HUES48 (cell line): ENCODE data around the gene CISH.

ENCODE experiments used
- H3K27ac ChIP-seq: one replicate; pipeline ENCODE4 v1.7.0; 2013; ENCODE audit warnings: low read depth, low read length, inconsistent platforms
- H3K27me3 ChIP-seq: 2 replicates; pipeline ENCODE4 v1.6.1; 2013; ENCODE audit warnings: mild to moderate bottlenecking, low read length; ENCODE audit not compliant: control insufficient read depth, insufficient read depth
- H3K36me3 ChIP-seq: 2 replicates; pipeline ENCODE4 v1.6.1; 2013; ENCODE audit warnings: low read length; ENCODE audit not compliant: control insufficient read depth, insufficient read depth
- H3K4me1 ChIP-seq: 2 replicates; pipeline ENCODE4 v1.6.1; 2013; ENCODE audit warnings: mild to moderate bottlenecking, low read length; ENCODE audit not compliant: control insufficient read depth, insufficient read depth
- H3K4me3 ChIP-seq: 2 replicates; pipeline ENCODE4 v1.5.1; 2013; ENCODE audit warnings: mild to moderate bottlenecking, low read depth, low read length
- H3K9ac ChIP-seq: 2 replicates; pipeline ENCODE4 v1.6.1; 2013; ENCODE audit warnings: mild to moderate bottlenecking, low read depth, low read length, moderate library complexity
- H3K9me3 ChIP-seq: 2 replicates; pipeline ENCODE4 v1.6.1; 2013; ENCODE audit warnings: low read length; ENCODE audit not compliant: control insufficient read depth, insufficient read depth

Gene CISH

DNA sequence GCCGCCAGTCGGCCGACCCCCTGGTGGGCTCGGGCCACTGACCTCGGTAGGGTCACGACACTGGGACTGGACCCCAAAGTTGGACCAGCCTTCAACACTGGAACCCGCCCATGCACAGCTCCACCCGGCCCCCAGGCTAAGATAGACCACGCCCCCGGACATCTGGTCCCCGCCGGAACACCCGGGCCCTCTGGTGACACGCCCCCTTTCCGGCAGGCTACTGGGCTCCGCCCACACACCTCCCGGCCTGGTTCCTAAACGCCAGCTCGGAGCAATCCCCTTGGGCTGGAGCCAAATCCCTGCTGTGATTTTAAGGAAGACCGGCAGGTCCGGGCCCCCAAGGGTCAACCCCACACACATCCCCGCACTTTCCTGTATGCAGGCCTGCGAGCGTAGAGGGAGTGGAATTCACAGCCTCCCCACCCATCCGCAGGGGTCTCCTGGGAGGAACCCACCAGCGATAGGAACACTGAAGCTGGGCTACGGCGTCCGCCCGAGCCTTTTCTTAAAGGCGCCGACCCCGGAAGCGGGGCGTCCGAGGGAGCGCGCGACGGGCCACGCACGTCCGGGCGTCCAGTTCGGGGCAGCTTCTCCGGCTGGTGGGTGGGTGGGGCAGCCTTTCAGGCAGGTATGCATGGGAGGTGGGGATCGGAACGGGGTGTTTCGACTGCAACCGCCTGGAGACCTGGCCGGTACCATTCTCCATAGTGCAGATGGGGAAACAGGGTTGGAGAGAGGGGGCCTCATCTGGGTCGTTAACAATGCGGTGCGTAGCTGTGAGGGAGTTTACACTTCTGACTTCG lies 42.4 kb downstream of the CISH start, which contains the start of gene HEMK1:
Gene HEMK1 (plus strand): TSS at position 576 of the 803 bp plus-strand sequence. CDS start 1,583 bp downstream, outside the sequence.
- Histone ChIP-seq H3K27ac (peak within 1 kb of the TSS; percentile 91), H3K27me3 (peaks cover 10% of the 10 kb centered on the region), H3K4me1 (peaks cover 4% of the 10 kb centered on the region), H3K9ac (peak within 1 kb of the TSS; percentile 63), H3K9me3 (no peaks in the 10 kb centered on the region), H3K4me3 (peak within 1 kb of the TSS; percentile 92), H3K36me3 (no peaks in the 10 kb centered on the region; the same call in 1 of the 2 replicates)

DNA sequence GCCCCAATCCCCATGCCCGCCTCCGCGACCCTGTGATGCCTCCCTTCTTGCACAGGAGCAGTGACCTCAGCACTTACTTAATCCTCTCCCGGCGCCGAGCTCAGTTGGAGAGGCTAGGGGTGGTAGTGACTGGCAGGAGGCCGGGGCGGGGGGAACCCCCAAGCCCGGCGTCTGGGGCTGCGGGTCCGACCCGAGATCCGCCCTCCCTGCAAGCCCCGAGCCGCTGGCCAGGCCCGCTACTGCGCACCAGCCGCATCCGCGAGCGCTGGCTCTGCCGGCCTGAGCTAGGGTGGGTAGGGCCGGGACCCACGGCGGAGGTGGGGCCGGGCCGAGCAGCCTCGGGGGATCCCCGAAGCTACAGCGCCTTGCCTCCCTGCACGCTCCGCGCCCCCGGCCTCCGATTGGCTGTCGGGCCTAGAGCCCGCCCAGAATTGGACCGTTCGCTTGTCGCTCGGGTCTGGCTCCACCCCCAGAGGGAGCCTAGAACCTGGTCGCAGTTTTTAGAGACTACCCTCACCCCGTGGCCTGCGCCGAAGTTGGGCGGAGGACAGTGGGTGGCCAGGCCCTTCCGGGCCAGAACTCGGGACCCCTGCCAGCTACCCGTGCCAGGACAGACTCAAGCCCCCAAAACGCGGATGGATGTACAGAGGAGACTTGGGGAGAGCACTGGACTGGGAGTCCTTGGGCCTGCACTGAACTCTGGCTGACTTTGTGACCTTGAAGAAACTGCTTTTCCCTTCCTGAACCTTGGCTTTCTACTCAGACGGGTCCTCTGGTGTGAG lies 44.0 kb downstream of the CISH start, which contains the start of gene C3orf18:
Gene C3orf18 (minus strand): TSS at position 362 of the 782 bp plus-strand sequence. CDS start 2,048 bp downstream, outside the sequence.
- H3K9ac ChIP-seq, result peak within 1 kb of the TSS; percentile 43; the same call in 1 of the 2 replicates
- peaks cover 10% of the 10 kb centered on the region for H3K27me3 ChIP-seq
- H3K36me3 ChIP-seq, result no peaks in the 10 kb centered on the region
- peak within 1 kb of the TSS; percentile 92 for H3K4me3 ChIP-seq
- H3K27ac ChIP-seq, result no peak within 1 kb of the TSS
- peaks cover 4% of the 10 kb centered on the region for H3K4me1 ChIP-seq
- H3K9me3 ChIP-seq, result no peaks in the 10 kb centered on the region

DNA sequence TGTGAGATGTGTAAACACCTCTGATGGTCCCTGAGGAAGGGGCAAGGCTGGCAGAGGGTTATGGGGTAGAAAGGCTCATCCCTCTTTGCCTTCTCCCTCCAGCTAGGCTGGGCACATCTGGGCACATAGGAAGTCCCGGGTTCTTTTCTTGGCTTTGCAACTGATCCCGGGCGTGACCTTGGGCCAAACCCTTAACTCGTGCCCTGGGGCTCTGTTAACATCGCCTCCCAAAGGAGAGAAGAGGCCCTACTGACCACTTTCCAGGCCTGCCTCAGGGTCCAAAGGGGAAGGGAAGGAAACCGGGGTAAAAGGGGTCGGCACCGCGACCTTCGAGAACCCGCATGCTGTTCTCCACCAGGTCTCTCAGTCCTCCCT lies 44.6 kb downstream of the CISH start:
- peak overlapping the region; percentile 43; the same call in 1 of the 2 replicates for H3K9ac ChIP-seq
- H3K27ac ChIP-seq, result no peak overlapping the region
- no peaks in the 10 kb centered on the region for H3K36me3 ChIP-seq
- H3K9me3 ChIP-seq, result no peaks in the 10 kb centered on the region
- H3K4me1 ChIP-seq, result peaks cover 4% of the 10 kb centered on the region
- peak overlapping the region; percentile 64 for H3K4me3 ChIP-seq
- H3K27me3 ChIP-seq, result peaks cover 10% of the 10 kb centered on the region

DNA sequence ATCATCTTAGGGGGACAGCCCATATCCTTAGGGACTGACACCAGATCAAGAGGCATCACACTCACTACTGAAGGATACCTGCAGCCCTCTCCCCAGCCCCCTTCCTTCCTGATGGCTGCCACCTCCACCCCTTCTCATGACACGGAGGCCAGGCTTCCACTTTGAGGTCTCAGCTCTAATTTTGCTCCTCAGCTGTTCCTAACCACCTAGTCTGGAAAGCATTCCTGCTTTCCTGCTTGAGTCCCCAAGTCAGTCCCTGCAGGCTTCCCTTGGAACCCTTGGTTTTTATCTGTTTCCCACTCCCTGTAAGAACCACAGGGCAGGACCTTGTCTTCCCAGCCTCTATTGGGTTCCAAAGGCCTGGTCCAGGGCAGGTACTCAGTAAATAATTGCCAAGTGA lies 47.3 kb downstream of the CISH start:
- Histone ChIP-seq H3K9me3 (no peaks in the 10 kb centered on the region), H3K27ac (no peak overlapping the region), H3K27me3 (peaks cover 10% of the 10 kb centered on the region), H3K4me3 (no peak overlapping the region), H3K9ac (no peak overlapping the region), H3K36me3 (no peaks in the 10 kb centered on the region), H3K4me1 (no peaks in the 10 kb centered on the region; the same call in 1 of the 2 replicates)

DNA sequence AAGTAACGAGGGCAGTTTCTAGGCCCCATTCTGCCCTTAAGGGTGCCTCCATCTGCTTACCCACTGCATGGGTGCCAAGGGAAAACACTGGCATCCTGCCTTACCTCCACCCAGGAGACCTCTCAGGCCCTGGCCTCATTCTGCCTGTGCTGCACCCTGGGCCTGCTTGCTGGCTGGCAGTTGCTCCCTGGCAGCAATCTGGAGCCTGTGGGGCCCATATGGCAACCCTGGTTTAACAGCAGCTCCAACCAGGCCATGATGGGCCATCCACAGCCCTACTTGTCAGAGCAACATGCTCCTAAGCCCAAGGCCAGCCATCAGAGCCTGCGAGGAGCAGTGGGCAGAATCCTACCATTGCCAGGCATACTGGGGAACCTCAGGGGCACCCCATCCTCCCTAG lies 47.7 kb downstream of the CISH start:
- Histone ChIP-seq H3K4me3 (no peak overlapping the region), H3K4me1 (no peaks in the 10 kb centered on the region; the same call in 1 of the 2 replicates), H3K9ac (no peak overlapping the region), H3K36me3 (no peaks in the 10 kb centered on the region), H3K27me3 (peaks cover 10% of the 10 kb centered on the region), H3K9me3 (no peaks in the 10 kb centered on the region), H3K27ac (no peak overlapping the region)

DNA sequence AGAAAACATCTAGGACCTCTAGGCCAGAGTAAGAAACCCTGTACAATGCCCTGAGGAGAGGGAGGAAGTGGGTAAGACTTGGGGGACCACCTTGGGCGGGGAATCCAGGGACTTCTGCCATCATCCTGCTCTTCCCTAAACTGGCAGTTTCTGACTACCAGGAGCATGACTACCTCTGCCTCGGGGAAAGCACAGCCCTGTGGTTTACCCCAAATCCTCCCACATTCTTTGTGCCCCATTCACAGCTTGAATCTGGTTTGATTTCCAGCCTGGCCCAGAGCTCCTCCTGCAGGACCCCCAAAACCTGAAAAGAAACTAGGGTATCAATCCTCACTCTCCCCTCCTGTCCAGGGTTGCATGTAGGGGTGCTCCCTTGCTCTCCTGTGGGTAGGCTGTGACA lies 48.7 kb downstream of the CISH start:
- Histone ChIP-seq H3K4me1 (no peaks in the 10 kb centered on the region; the same call in 1 of the 2 replicates), H3K27ac (no peak overlapping the region), H3K9ac (no peak overlapping the region), H3K4me3 (no peak overlapping the region), H3K9me3 (no peaks in the 10 kb centered on the region), H3K36me3 (no peaks in the 10 kb centered on the region), H3K27me3 (peaks cover 10% of the 10 kb centered on the region)

DNA sequence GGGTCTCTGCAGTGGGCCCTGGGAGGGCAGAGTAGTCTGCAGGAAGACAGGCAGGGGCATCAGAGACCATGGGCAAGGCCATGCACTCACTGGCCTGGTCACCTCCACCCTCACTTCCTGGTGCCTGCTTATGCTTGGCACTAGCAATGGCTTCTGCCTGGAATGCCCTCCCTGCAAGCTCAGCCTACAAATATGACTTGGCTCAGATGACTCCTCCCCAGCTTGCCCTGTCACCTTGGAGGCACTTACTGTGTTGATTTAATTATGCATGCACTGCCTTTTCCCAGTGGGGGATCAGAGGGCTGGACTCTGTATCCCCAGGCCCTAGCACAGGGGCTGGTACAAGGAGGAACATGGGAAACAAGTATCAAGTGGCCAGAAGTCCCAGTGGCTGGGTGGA lies 51.9 kb downstream of the CISH start:
- Histone ChIP-seq H3K4me3 (no peak overlapping the region), H3K9me3 (no peaks in the 10 kb centered on the region)

DNA sequence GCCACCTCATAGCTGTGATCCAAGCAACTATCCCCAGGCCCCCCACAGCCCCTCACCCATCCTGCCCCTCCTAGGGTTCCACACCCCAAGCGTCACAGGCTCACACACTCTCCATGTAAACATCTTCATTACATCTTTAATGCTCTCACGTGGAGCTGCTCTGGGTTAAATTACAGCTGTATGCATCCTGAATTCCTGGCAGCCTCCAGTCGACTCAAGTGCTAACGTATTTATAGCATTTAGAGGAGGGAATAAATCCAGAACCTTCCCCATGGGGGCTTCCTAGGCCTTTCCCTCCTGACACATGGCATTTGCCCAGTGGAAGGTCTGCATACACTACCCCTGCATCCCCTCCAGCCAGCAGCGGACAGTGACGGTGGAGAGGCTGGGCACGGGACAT lies 53.7 kb downstream of the CISH start:
- no peaks in the 10 kb centered on the region for H3K36me3 ChIP-seq
- no peak overlapping the region for H3K9ac ChIP-seq
- H3K27me3 ChIP-seq, result no peaks in the 10 kb centered on the region; the same call in 1 of the 2 replicates
- no peak overlapping the region for H3K27ac ChIP-seq
- H3K4me1 ChIP-seq, result no peaks in the 10 kb centered on the region
- no peaks in the 10 kb centered on the region for H3K9me3 ChIP-seq
- H3K4me3 ChIP-seq, result no peak overlapping the region

More for the DNA sequence above, 51.9 kb downstream of the CISH start:
- no peaks in the 10 kb centered on the region for H3K4me1 ChIP-seq
- H3K9ac ChIP-seq, result no peak overlapping the region
- no peak overlapping the region for H3K27ac ChIP-seq
- H3K27me3 ChIP-seq, result no peaks in the 10 kb centered on the region
- H3K36me3 ChIP-seq, result no peaks in the 10 kb centered on the region

DNA sequence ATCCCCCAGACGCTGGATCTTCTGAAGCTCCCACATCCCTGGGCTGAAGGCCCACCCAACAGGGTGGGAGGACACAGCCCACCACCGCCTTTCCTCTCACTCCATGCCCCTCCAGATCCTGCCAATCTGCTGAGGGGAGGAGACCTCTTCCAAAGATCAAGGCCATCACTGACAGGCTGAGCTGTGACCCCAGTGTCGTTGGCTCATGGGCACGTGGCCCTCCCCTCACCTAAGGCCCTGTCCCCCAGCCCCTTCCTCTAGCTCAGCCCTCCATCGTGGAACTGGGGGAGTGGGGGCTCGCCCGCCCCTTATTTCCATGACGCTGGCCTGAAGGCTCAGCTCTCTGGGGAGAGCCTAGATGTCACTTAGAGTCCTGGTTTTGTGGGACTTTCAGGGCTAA lies 54.5 kb downstream of the CISH start:
- Histone ChIP-seq H3K27ac (no peak overlapping the region), H3K4me3 (no peak overlapping the region), H3K36me3 (no peaks in the 10 kb centered on the region), H3K4me1 (no peaks in the 10 kb centered on the region), H3K9me3 (no peaks in the 10 kb centered on the region), H3K9ac (no peak overlapping the region), H3K27me3 (no peaks in the 10 kb centered on the region; the same call in 1 of the 2 replicates)
